Left ventricle myocardium inferior (tissue), 1 donor: Measurements from ENCODE around the gene SLC19A1. TPM values are rescaled to one million over a fixed set of nuclear protein-coding genes. Genes with fewer than 3 reads are reported as not detected.

Source experiments
- DNase-seq: peaks from one replicate; pipeline ENCODE4 v3.0.0-alpha.2; 2020
- H3K27ac ChIP-seq: fragments of 200-600 bp; replicated peaks from 2 replicates; pipeline ENCODE4 v1.8.0; 2021
- H3K27me3 ChIP-seq: fragments of 200-600 bp; 2 replicates; pipeline ENCODE4 v1.8.0; 2021; ENCODE audit warnings: low read depth
- H3K36me3 ChIP-seq: fragments of 200-600 bp; 2 replicates; pipeline ENCODE4 v1.8.0; 2021
- H3K4me1 ChIP-seq: fragments of 200-600 bp; 2 replicates; pipeline ENCODE4 v1.8.0; 2021
- H3K4me3 ChIP-seq: fragments of 200-600 bp; 2 replicates; pipeline ENCODE4 v1.8.0; 2021; ENCODE audit warnings: mild to moderate bottlenecking, moderate library complexity
- H3K9me3 ChIP-seq: fragments of 200-600 bp; replicated peaks from 2 replicates; pipeline ENCODE4 v1.8.0; 2021
- CTCF ChIP-seq: fragments of 200-600 bp; IDR thresholded peaks from 2 replicates; pipeline ENCODE4 v1.8.0; 2021; ENCODE audit warnings: antibody characterized with exemption, mild to moderate bottlenecking, borderline replicate concordance
- intact Hi-C: fragments of 100-400 bp; cut with micrococcal nuclease; formaldehyde crosslinking; loops from one replicate; pipeline ENCODE4 v1.11.0; 2022
- total RNA-seq: library from RNA; stranded (reverse); fragmentation: NEBNext Ultra II Directional; extraction: Animal tissue kit (Norgen Biotek cat#: 25700); gene quantifications from one replicate; pipeline ENCODE4 v1.2.1, GENCODE V29; 2021
- donor health status: DM: no; HTN: yes; CAD: no; lungs with severe emphysema.

SLC19A1 gene
- total RNA-seq, 1 donor from 2014 or later: 4.9 TPM

GRCh38 chr21:45558044-45558721, 15.9 kb upstream of the SLC19A1 start:
- Histone ChIP-seq H3K4me1 (peaks cover 14% of the 10 kb centered on the region), H3K4me3 (no peak overlapping the region), H3K36me3 (no peaks in the 10 kb centered on the region), H3K27me3 (peaks cover 34% of the 10 kb centered on the region), H3K9me3 (peaks cover 5% of the 10 kb centered on the region), H3K27ac (no peak overlapping the region)
- TF ChIP-seq CTCF: no peak
- DNase-seq: peak; percentile 11
- intact Hi-C loops: no loop called here

- Histone ChIP-seq H3K9me3 (no peaks in the 10 kb centered on the region), H3K36me3 (no peaks in the 10 kb centered on the region), H3K27me3 (peaks cover 33% of the 10 kb centered on the region), H3K4me1 (peaks cover 14% of the 10 kb centered on the region), H3K4me3 (no peak overlapping the region), H3K27ac (no peak overlapping the region)
- no peak for DNase-seq
- intact Hi-C loops: no loop called here
- no peak for TF ChIP-seq CTCF
Measured at GRCh38 chr21:45557616-45558043, 15.4 kb upstream of the SLC19A1 start.

GRCh38 chr21:45556645-45557615, 14.7 kb upstream of the SLC19A1 start:
- no peaks in the 10 kb centered on the region for H3K9me3 ChIP-seq
- intact Hi-C loops: no loop called here
- peaks cover 33% of the 10 kb centered on the region for H3K27me3 ChIP-seq
- no peak for TF ChIP-seq CTCF
- H3K4me1 ChIP-seq: peaks cover 14% of the 10 kb centered on the region
- peak; percentile 14 for DNase-seq
- no peaks in the 10 kb centered on the region for H3K36me3 ChIP-seq
- H3K27ac ChIP-seq: no peak overlapping the region
- H3K4me3 ChIP-seq: no peak overlapping the region

GRCh38 chr21:45556302-45556644, 14.0 kb upstream of the SLC19A1 start:
- peaks cover 14% of the 10 kb centered on the region for H3K4me1 ChIP-seq
- H3K27ac ChIP-seq: peak overlapping the region; percentile 86
- no peak for TF ChIP-seq CTCF
- H3K9me3 ChIP-seq: no peaks in the 10 kb centered on the region
- intact Hi-C loops: no loop called here
- H3K27me3 ChIP-seq: peaks cover 31% of the 10 kb centered on the region
- H3K36me3 ChIP-seq: no peaks in the 10 kb centered on the region
- DNase-seq: no peak
- peak overlapping the region; percentile 72 for H3K4me3 ChIP-seq

- H3K4me1 ChIP-seq: peaks cover 14% of the 10 kb centered on the region
- peak; percentile 76 for TF ChIP-seq CTCF
- peak; percentile 73 for DNase-seq
- intact Hi-C loops: no loop called here
- peak overlapping the region; percentile 72 for H3K4me3 ChIP-seq
- peaks cover 26% of the 10 kb centered on the region for H3K27me3 ChIP-seq
- H3K36me3 ChIP-seq: no peaks in the 10 kb centered on the region
- no peaks in the 10 kb centered on the region for H3K9me3 ChIP-seq
- peak overlapping the region; percentile 86 for H3K27ac ChIP-seq
Measured at GRCh38 chr21:45555557-45556301, 13.5 kb upstream of the SLC19A1 start.
